MCF 10A (cell line): ENCODE data around the gene THRB. TPM values are rescaled to one million over a fixed set of nuclear protein-coding genes. Genes with fewer than 3 reads are reported as not detected.

Experiments used
- BruUV-seq: library from RNA; stranded (reverse); fragments of 400-500 nt; replicated peaks from 2 replicates; lab custom pipeline; 2021; lab: Mats Ljungman, UMichigan
- CTCF ChIA-PET: fragments of 300-600 bp; sonication (Branson Sonifier 250); formaldehyde crosslinking; extraction: SDS; loops from one replicate; lab custom pipeline; 2021; ENCODE audit warnings: antibody characterized with exemption, inconsistent platforms; lab: Yijun Ruan, JAX
- POLR2A ChIA-PET: fragments of 300-600, 350-650 bp; sonication (Branson Sonifier 250); formaldehyde crosslinking; extraction: SDS; loops from one replicate; lab custom pipeline; 2020; ENCODE audit warnings: antibody characterized with exemption, inconsistent platforms; lab: Yijun Ruan, JAX
- DNase-seq: peaks from one replicate; pipeline ENCODE4 v3.0.0-alpha.2; 2018; ENCODE audit not compliant: unreplicated experiment
- H3K27ac Mint-ChIP-seq: one replicate; pipeline ENCODE4 v1.8.0; 2022; ENCODE audit warnings: mild to moderate bottlenecking, low read depth, mixed read lengths; ENCODE audit not compliant: unreplicated experiment
- H3K27me3 Mint-ChIP-seq: one replicate; pipeline ENCODE4 v1.8.0; 2022; ENCODE audit warnings: mixed read lengths; ENCODE audit not compliant: insufficient read depth, unreplicated experiment
- H3K36me3 Mint-ChIP-seq: one replicate; pipeline ENCODE4 v1.8.0; 2022; ENCODE audit warnings: mild to moderate bottlenecking, moderate library complexity, mixed read lengths; ENCODE audit not compliant: insufficient read depth, unreplicated experiment
- H3K4me1 Mint-ChIP-seq: one replicate; pipeline ENCODE4 v1.8.0; 2022; ENCODE audit warnings: mixed read lengths; ENCODE audit not compliant: insufficient read depth, unreplicated experiment
- H3K4me3 Mint-ChIP-seq: one replicate; pipeline ENCODE4 v1.8.0; 2022; ENCODE audit warnings: mild to moderate bottlenecking, moderate library complexity, mixed read lengths; ENCODE audit not compliant: unreplicated experiment
- H3K9me3 Mint-ChIP-seq: one replicate; pipeline ENCODE4 v1.8.0; 2022; ENCODE audit warnings: mixed read lengths; ENCODE audit not compliant: unreplicated experiment
- CTCF ChIP-seq: fragments of 200-600 bp; IDR thresholded peaks from one replicate; pipeline ENCODE4 v1.8.0; 2022; ENCODE audit warnings: antibody characterized with exemption, mild to moderate bottlenecking; ENCODE audit not compliant: unreplicated experiment
- intact Hi-C: fragments of 100-400 bp; cut with micrococcal nuclease; formaldehyde crosslinking; loops from 2 replicates; pipeline ENCODE4 v1.14.1; 2022
- total RNA-seq: library from RNA; stranded (reverse); gene quantifications from 2 replicates; pipeline ENCODE4 v1.2.3, GENCODE V29; 2022

The THRB gene
- total RNA-seq, 1 experiment from 2014 or later, result 4.2 TPM

GRCh38 chr3:24192469-24193056 is 302.1 kb downstream of the THRB start:
- Mint-ChIP-seq H3K27ac (no peak overlapping the region), H3K4me1 (no peaks in the 10 kb centered on the region), H3K36me3 (no peaks in the 10 kb centered on the region), H3K27me3 (no peaks in the 10 kb centered on the region), H3K9me3 (no peaks in the 10 kb centered on the region), H3K4me3 (no peak overlapping the region)
- ChIA-PET CTCF (interaction anchor here (0.7 to 2.3 kb wide), 4 partner anchors 10 to 193 kb away, joined by 3 to 6 read pairs (median 4); no protein-coding TSS in a partner anchor), POLR2A (no interaction called here)
- DNase-seq, result no peak
- intact Hi-C loops, result no loop called here
- TF ChIP-seq CTCF, result no peak
- no TSS peak for BruUV-seq

- Mint-ChIP-seq H3K36me3 (no peaks in the 10 kb centered on the region), H3K4me1 (no peaks in the 10 kb centered on the region), H3K27me3 (no peaks in the 10 kb centered on the region), H3K4me3 (no peak overlapping the region), H3K27ac (no peak overlapping the region), H3K9me3 (no peaks in the 10 kb centered on the region)
- ChIA-PET POLR2A (interaction anchor here (0.6 kb wide), 1 partner anchor 252 kb away, joined by 3 read pairs; no protein-coding TSS in a partner anchor), CTCF (interaction anchor here (0.8 to 2.3 kb wide), 5 partner anchors 10 to 192 kb away, joined by 3 to 6 read pairs (median 4); no protein-coding TSS in a partner anchor)
- intact Hi-C loops, result no loop called here
- no TSS peak for BruUV-seq
- DNase-seq, result no peak
- no peak for TF ChIP-seq CTCF
Observed at GRCh38 chr3:24191801-24192403, 302.7 kb downstream of the THRB start.

- no peaks in the 10 kb centered on the region for H3K9me3 Mint-ChIP-seq
- H3K4me3 Mint-ChIP-seq, result no peak overlapping the region
- H3K27me3 Mint-ChIP-seq, result no peaks in the 10 kb centered on the region
- no peak overlapping the region for H3K27ac Mint-ChIP-seq
- H3K4me1 Mint-ChIP-seq, result no peaks in the 10 kb centered on the region
- ChIA-PET POLR2A (interaction anchor here (0.7 kb wide), 1 partner anchor 40 kb away, joined by 3 read pairs; no protein-coding TSS in a partner anchor), CTCF (interaction anchor here (0.6 to 2.3 kb wide), 2 partner anchors 88 to 102 kb away, joined by 3 to 5 read pairs; no protein-coding TSS in a partner anchor)
- no TSS peak for BruUV-seq
- H3K36me3 Mint-ChIP-seq, result no peaks in the 10 kb centered on the region
- no peak for DNase-seq
- intact Hi-C loops, result no loop called here
- no peak for TF ChIP-seq CTCF
Observed at GRCh38 chr3:24190256-24190655, 304.4 kb downstream of the THRB start.

- no peaks in the 10 kb centered on the region for H3K36me3 Mint-ChIP-seq
- peak; percentile 74 for TF ChIP-seq CTCF
- POLR2A ChIA-PET, result interaction anchor here (0.8 to 1.0 kb wide), 2 partner anchors 50 to 498 kb away, joined by 3 to 4 read pairs; no protein-coding TSS in a partner anchor
- CTCF ChIA-PET, result interaction anchor here (0.5 to 2.8 kb wide), 31 partner anchors 9 to 496 kb away, joined by 3 to 14 read pairs (median 4); no protein-coding TSS in a partner anchor
- H3K4me3 Mint-ChIP-seq, result no peak overlapping the region
- H3K27me3 Mint-ChIP-seq, result no peaks in the 10 kb centered on the region
- intact Hi-C loops, result loop anchor here (1.0 to 10.0 kb wide), 5 partner anchors 52 to 497 kb away; no protein-coding TSS in a partner anchor
- H3K4me1 Mint-ChIP-seq, result no peaks in the 10 kb centered on the region
- no peaks in the 10 kb centered on the region for H3K9me3 Mint-ChIP-seq
- no TSS peak for BruUV-seq
- peak overlapping the region; percentile 80 for H3K27ac Mint-ChIP-seq
- peak; percentile 63 for DNase-seq
Observed at GRCh38 chr3:24185738-24186384, 308.8 kb downstream of the THRB start.
